NCI-H1694 treated with DMSO at 0.1 percent for 48 hours (cell line): ENCODE measurements around the gene VBP1.
"Not testable (repeated sequence)": the region's sequence is repeated elsewhere in the genome, so short reads cannot be mapped to it uniquely, and the experiment has no call there.

Experiments
- DNase-seq: peaks from one replicate; lab custom pipeline; 2025; lab: John Stamatoyannopoulos, UW

The VBP1 gene, protein sequence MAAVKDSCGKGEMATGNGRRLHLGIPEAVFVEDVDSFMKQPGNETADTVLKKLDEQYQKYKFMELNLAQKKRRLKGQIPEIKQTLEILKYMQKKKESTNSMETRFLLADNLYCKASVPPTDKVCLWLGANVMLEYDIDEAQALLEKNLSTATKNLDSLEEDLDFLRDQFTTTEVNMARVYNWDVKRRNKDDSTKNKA

DNA sequence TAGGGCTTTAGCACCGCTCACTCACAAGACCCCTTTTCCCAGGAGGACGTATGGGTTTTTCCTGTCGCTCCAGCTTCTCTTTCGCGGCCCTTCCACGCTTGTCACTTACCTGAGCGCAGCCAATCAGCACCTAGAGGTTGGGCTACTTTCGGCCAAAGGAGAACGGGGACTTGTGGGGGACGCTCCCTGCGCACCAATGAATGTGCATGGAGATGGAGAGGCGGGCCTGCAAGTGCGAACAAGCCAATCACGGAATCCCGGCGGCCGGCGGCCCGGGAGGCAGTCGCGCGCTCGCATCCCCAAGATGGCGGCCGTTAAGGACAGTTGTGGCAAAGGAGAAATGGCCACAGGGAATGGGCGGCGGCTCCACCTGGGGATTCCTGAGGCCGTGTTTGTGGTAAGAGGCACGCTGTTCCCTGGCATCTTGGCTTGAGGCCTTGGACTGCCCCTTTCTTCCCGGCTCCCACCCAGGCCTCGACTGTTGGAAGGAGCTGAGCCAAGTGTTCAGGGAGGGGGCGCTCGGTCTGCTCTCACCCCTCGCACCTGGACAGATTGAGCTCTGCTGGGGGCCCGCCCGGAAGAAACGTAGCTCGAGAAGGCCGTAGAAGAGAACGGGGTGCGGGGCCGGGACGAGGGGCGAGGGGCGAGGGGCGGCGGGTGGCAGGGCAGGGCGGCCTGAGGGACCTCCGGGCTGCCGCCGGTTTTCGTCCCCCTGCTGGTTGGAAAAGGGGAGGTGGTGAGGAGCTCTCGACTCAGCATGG lies at the start of gene VBP1:
Gene VBP1, plus strand, starts transcription at position 282 of the 761 bp plus-strand sequence. Its CDS starts 23 bp downstream, at position 305.
- peak; percentile 95 for DNase-seq

DNA sequence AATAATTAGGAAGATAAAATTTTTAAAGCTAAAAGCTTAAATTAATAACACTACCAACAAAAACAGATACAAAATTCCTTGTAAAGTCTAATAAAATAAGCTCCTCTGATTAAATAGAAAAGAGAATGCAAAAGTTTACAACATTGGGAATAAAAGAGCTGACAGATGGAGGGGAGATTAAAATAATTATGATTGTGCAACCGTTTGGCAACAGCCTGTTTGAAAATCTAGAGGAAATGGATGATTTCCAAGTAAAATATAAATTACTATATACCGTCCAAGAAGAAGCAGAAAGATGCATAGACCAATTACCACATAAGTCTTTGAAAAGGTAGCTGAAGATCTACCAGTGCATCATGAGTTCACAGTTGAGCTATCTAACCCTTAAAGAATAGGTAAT lies 46.4 kb upstream of the VBP1 start:
- peak; percentile 61 for DNase-seq

DNA sequence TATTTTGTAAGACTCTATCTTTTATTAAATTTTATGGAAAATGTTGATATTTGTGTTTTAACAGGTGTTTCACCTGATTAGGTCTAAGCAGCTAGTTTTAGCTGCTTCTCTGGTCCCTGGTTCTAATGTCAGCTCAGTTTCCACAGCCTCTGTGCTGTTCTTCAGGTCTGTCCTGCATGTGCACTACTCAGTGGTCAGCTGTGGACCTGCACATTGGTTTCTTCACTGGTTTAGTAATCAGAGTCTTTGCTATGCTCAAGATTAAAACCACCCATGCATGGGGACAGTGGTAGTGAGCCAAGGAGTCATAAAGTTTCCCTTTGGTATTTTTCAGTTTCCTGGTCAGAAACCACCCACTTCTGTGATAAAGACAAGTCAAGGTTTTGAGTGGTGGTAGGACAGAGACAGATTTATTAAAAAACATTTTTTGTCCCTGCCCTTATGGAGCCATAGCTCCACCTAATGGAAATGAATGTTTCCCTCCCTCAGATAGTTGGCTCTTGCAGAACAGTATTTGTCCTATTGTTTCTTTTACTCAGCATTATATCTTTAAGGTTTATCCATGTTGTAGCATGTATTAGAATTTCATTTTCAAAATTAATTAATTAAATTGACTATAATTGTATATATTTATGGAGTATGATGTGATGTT lies 36.8 kb upstream of the VBP1 start:
- no peak for DNase-seq

DNA sequence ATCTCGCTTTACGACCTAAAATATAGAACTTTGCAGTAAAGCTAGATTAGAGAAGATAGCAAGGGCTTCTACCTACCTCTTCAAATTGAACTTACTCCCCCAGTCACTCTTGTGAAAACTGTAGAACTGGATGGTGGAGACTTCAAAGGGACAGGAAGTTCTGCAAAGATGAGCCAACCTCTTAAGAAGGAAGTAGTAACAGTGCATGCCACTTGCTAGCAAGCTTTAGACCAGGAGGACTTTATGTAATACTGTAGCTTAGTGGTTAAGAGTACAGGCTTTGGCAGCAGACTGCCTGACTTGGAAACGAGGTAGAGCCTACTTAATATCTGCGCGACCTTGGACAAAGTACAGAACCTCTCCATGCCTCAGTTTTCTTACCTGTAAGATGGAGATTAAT lies 27.5 kb upstream of the VBP1 start:
- DNase-seq = no peak

DNA sequence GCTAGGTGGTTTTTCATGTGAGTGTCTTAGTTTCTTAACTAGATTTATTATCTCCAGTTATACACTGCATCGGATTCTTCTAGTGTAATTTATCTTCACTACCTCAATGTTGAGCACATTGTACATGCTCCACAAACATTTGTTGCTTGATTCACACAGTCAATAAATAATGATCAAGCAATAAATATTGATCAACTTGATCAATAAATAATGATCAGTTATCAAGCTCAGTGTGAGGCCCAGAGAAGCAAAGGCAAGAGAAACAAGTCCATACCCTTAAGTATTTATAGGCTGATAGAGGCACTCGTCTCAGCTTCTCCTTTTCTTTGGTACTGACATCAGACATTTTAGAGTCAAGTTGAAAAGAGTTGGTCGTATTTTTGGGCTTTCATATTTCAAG lies 5.1 kb upstream of the VBP1 start:
- no peak for DNase-seq

DNA sequence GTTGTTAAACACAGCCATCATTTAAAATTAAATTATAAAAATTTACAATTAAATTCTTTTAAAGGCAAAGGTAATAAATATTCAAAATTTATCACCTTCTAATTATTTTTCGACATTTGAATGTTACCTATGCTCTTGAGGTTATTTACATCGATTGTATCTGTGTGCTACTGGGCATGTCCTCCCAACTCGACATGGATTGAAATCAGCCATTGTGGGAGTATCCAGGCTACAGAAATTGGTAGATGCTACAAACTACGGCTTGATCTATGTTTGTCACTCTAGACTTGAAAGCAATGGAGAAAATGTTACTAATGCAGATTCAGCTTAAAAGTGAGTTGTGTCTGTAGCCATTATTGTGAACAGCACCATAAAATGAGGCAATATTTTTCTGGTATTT lies 2.5 kb upstream of the VBP1 start:
- no peak for DNase-seq

DNA sequence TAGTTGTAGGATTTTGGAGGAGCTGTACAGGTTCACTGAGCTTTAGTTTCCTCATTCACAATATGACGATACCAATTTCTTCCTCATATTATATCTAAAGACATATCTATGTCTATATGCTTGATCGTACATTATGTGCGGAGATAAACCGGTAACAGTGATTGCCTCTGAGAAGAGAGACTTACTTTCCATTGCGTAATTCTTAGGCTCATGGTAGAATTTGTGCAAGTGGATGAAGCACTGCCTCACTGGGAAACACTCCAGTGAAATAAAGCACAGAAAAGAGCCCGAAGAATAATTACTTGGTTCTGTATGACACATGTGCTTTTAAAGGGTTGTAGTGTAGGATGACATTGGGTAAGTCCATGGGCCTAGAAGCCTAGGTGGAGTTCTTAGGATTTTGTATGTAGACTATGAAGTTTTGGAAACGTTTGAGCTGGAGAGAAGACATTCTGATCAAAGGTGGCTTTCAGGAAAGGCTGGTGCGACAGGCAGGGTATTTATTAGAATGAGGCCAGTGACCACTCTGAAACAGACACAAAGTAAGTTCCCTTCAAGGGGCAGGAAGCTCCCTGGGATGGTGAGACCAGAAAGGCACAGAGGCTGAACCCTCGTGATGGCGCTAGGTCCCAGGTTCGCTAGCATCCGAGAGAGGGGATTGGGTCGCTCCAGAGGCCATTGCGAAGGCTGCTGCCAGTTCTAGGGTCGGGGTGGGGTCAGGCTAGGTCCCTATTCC lies 649 bp upstream of the VBP1 start:
- no peak for DNase-seq

DNA sequence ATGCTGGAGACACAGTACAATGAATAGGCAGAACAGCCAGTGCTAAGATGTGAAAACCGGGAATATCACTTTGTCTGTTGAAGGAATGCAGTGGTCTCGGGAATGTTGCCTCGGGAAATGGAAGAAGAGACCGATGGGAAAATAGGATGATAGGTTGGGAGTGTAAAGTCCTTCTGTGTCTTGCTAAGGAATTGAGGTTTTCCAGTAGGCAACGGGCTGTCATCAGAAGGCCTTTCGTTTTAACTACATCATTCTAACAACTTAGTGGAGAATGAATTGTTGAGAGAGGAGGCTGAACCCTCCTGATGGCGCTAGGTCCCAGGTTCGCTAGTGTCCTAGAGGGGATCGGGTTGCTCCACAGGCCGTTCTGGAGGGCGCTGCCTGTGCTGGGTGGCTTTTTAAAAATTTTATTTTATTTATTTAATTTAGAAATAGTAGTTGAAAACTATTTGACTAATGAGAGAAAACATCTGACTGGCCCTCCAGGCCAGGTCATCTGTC lies 730 bp downstream of the VBP1 start:
- peak; percentile 28 for DNase-seq

DNA sequence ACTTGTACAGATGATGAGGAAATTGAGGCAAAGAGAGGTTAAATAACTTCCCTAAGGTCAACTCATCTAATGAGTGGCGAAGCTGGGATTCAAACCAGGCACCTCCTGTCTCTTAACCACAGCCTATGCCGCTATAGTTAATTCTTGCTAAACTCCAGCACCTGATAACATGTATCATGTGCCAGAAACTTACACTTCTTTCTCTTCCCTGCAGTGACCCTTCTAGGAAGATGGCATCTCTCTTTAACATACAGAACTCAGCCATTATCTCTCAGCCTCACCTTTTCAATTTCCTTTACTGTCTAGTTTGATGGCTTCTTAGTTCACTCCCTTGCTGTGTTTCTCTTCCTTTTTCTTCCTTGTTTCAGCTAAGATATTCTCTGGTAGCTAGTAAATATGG lies 2.5 kb downstream of the VBP1 start:
- no peak for DNase-seq

DNA sequence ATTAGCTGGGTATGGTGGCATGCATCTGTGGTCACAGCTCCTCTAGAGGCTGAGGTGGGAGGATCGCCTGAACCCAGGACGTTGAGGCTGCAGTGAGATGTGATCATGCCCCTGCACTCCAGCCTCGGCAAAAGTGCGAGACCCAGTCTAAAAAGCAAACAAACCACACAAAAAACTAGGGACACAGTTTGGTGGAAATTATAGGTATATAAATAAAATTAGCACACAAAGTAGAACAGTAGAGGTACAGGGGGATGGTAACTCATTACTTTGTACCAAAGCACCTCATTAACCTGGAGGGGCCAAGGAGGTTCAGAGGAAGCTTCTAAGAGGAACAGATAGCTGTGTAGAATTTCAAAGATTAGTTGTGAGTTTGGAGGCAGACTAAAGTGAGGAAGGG lies 5.1 kb downstream of the VBP1 start:
- no peak for DNase-seq

DNA sequence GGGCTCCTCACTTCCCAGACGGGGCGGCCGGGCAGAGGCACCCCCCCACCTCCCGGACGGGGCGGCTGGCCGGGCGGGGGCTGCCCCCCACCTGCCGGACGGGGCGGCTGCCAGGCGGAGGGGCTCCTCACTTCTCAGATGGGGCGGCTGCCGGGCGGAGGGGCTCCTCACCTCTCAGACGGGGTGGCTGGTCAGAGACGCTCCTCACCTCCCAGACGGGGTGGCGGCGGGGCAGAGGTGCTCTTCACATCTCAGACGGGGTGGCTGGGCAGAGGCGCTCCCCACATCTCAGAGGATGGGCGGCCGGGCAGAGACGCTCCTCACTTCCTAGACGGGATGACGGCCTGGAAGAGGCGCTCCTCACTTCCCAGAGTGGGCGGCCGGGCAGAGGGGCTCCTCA lies 7.5 kb downstream of the VBP1 start:
- not testable (repeated sequence) for DNase-seq

DNA sequence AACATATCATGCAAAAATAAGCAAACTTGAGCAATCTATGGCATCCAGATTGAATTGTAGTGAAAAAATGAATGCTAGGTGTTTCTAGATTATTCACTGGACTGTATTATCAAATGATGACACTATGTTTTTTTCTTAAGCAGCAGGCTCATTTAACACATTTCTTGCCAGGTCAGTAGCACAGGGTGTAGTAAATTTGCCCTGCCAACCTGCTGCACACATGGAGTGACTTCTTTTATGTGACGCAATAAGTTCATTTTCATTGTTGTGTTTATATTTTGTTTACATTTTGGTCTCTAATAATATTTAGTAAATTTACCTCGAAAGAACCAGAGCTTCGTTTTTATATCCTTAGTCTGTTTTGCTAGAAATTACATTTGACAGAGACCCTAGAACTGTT lies 9.5 kb downstream of the VBP1 start:
- DNase-seq = no peak

DNA sequence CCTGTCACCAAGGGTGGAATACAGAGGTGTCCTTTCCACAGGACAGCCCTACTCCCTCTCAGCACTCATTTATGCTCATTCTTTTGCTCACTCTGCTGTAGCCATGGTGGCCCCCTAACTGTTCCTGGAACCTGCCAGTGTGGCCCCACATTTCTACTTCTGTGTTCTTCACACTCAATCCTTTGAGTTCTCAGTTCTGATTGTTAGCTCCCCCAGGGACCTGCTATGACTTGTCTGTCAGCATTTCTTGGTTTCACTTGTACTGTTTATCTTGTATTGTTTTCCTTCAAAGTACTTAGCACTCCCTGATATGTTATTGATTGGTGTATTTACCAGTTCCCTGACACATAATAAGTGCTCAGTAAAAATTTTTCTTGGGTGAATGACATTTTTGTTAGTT lies 14.9 kb downstream of the VBP1 start:
- DNase-seq = no peak

DNA sequence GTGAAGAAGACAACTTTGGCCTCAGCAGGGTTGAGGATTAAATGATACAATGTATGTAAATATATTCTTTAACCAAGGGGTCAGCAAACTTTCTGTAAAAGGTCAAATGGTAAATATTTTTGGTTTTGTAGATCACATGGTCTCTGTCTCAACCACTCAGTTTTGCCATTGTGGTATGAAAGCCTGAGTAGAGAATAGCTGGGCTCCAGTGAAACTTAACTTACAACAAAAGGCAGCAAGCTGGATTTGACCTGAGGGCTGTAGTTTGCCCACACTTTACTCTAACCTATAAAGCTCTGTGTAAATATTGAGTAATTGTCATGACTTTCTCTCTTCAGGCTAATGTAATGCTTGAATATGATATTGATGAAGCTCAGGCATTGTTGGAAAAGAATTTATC lies 19.6 kb downstream of the VBP1 start:
- no peak for DNase-seq

DNA sequence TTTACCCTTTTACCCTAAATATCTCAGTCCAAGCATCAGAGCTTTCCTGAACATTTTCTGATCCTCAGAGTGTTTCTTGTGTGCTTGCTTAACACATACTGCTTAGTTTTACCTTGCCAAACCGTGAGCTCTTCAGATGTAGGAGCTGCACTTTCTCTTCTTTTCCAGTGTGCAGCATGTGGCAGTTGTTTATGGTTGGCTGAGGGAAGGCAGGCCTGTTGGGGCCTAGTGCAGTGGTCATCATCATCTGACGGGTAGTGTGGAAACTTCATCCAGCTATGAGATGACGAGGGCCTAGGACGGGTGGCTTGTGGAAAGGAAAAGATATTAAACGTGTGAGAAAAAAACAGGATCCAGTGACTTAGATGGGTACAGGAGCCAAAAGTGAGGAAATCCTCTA lies 21.5 kb downstream of the VBP1 start:
- no peak for DNase-seq

DNA sequence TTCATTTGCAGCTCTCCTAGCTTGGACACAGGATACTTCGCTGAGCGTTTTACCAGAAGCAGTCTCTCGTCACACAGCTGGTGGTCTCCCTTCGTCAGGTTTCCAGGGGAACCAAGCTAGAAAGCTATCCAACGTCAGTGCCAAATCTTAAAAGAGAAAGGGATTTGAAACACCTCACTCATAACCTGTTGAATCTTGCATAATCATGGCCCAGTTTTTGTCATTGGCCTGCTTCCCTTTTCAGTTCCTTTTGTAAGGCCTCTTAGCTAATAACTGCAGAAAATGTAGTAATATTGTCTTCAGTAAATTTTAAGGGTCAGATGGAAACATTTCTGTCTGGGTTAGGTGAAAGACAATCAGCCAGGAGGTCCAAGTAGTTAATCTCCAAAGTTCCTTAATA lies 26.0 kb downstream of the VBP1 start:
- DNase-seq = no peak

DNA sequence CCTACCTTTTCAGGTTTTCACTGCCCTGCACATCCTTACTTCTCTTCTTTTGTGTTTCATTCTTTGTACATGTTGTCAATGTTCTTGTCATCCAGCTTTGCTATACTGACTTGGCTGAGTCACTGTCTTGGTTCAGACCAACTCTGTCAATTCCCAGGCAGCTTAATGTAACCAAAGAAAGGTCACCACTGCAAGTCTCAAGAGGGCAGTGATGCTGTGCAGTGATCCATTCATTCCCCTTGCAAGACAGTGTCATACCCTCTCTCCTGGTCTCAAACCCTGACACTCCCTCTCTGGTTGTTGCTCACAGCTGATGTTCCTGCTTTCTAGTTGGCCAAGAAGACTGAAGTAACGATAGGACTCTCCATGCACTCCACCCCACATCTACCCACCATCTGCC lies 30.5 kb downstream of the VBP1 start:
- no peak for DNase-seq

DNA sequence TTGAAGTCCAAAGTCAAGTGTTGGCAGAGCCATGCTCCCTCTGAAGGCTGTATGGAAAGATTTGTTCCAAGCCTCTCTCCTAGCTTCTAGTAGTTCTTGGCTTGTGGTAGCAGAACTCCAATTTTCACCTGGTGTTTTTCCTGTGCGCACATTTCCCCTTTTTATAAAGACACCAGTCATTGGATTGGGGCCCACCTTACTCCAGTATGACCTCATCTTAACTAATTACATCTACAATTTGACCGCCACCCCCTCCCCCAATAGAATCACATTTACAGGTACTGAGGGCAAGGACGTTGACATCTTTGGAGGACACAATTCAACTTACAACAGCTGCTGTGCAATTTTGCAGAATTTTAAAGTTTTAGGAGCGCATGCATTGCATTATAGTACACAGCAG lies 31.2 kb downstream of the VBP1 start:
- no peak for DNase-seq

DNA sequence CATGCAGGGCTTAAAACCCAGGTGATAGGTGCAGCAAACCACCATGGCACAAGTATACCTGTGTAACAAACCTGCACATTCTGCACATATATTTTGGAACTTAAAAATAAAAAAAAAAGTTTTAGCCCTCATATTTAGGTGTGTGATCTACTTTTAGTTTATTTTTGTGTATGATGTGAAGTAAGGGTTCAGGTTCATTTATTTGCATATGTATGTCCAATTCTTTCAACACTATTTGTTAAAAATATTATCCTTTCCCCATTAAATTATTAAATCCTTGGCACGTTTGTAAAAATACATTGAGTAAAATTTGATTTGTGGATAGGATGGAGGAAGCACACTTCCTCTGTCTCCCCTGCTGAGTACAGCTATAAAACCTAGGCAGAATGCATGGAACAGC lies 35.1 kb downstream of the VBP1 start:
- DNase-seq = no peak

DNA sequence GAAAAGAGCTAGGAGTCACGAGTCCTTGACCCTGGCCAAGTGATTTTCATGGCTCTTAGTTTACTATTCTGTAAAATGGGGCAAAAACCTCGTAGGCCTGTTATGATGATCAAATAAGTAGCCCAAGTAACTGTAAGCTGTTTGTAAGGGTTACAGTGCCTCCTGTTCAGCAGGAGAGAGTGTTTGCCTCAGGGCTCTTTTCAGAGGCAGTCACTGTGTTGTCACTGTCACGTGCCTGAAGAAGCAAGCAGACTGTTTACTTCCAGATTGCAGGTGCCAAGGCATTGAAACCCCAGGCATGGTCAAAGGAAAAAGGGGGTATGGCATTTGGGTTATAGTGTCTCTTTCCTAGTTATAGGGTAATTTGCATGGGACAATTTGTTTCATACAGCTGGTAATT lies 43.5 kb downstream of the VBP1 start:
- DNase-seq = no peak

DNA sequence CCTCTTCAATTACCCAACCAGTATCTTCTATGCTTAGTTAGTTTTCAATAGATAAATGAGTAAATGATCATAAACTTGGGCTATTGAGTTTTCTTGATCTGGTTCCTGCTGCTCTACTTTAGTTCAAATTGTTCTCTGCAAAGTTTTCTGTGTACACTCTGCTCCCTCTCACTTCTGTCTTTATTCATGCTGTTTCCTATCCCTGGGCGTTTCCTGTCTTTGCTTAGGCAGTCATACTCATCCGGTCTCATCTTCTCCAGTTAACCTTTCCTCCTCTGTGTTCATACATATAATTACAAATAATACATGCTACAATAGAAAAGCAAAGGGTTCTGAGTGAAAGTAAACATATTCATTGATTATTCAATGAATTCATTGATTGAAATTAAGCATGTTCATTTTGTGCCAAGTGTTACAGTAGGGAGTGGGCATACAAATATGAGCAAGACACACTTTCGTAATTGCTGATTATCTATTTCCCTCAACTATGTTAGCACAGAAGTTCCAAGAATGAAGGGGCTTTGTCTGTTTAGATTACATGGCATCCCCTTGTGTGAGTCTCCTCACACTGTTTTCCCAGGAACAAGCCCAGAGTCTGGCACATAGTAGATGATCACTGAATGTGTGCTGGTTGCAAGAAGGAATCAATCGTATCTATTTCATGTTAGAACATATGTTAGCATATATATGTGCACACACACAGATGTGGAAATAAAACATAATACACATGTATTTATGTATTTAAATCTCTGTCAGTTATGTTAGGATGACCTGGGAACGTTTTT lies 46.9 kb downstream of the VBP1 start:
- no peak for DNase-seq
